D721Med (cell line): ENCODE results near the gene HSD17B4.

Experiments
- DNase-seq: peaks from one replicate; pipeline ENCODE4 v3.0.0; 2011; ENCODE audit warnings: low spot score; ENCODE audit not compliant: insufficient read length
- FAIRE-seq: peaks from 2 replicates; lab custom pipeline; 2011; peaks lifted over from hg19 to GRCh38; lab: Jason Lieb, UNC
- TF ChIP-seq, protein P1 (sequence below): IDR thresholded peaks from 2 replicates; pipeline ENCODE4 v1.5.1; 2012; ENCODE audit warnings: mild to moderate bottlenecking, control low read depth; ENCODE audit not compliant: insufficient read depth; ENCODE audit errors: missing control alignments

HSD17B4 gene, protein sequence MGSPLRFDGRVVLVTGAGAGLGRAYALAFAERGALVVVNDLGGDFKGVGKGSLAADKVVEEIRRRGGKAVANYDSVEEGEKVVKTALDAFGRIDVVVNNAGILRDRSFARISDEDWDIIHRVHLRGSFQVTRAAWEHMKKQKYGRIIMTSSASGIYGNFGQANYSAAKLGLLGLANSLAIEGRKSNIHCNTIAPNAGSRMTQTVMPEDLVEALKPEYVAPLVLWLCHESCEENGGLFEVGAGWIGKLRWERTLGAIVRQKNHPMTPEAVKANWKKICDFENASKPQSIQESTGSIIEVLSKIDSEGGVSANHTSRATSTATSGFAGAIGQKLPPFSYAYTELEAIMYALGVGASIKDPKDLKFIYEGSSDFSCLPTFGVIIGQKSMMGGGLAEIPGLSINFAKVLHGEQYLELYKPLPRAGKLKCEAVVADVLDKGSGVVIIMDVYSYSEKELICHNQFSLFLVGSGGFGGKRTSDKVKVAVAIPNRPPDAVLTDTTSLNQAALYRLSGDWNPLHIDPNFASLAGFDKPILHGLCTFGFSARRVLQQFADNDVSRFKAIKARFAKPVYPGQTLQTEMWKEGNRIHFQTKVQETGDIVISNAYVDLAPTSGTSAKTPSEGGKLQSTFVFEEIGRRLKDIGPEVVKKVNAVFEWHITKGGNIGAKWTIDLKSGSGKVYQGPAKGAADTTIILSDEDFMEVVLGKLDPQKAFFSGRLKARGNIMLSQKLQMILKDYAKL

DNA sequence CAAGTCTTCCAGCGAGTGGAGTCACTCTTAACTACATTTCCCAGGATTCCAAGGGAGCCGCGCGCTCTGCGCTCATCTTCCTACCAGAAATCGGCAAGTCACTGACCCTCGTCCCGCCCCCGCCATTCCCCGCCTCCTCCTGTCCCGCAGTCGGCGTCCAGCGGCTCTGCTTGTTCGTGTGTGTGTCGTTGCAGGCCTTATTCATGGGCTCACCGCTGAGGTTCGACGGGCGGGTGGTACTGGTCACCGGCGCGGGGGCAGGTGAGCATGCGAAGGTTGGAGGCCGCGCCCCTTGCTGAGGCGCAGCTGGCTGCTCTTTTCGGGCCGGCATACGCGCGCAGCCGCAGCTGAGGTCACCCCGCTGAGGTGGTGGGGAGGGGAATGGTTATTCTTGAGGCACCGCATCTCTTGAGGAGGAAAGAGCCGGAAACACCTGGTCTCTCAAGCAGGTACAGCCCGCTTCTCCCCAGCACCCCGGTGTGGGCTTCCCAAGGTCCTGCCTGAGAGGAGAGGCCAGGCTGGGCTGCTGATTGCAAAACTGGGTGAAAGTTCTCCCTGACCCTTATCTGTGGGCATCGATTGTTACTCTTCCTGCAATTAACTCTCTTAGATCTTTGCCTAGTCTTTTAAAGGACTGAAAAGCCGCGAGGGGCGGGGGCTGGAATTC lies at the start of gene HSD17B4:
TSS of gene HSD17B4 (plus strand) at position 125 of the 667 bp plus-strand sequence. CDS start at position 204, 79 bp downstream.
- FAIRE-seq (no peak), DNase-seq (peak; percentile 42)
- TF ChIP-seq, protein P1, sequence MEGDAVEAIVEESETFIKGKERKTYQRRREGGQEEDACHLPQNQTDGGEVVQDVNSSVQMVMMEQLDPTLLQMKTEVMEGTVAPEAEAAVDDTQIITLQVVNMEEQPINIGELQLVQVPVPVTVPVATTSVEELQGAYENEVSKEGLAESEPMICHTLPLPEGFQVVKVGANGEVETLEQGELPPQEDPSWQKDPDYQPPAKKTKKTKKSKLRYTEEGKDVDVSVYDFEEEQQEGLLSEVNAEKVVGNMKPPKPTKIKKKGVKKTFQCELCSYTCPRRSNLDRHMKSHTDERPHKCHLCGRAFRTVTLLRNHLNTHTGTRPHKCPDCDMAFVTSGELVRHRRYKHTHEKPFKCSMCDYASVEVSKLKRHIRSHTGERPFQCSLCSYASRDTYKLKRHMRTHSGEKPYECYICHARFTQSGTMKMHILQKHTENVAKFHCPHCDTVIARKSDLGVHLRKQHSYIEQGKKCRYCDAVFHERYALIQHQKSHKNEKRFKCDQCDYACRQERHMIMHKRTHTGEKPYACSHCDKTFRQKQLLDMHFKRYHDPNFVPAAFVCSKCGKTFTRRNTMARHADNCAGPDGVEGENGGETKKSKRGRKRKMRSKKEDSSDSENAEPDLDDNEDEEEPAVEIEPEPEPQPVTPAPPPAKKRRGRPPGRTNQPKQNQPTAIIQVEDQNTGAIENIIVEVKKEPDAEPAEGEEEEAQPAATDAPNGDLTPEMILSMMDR = no peak

DNA sequence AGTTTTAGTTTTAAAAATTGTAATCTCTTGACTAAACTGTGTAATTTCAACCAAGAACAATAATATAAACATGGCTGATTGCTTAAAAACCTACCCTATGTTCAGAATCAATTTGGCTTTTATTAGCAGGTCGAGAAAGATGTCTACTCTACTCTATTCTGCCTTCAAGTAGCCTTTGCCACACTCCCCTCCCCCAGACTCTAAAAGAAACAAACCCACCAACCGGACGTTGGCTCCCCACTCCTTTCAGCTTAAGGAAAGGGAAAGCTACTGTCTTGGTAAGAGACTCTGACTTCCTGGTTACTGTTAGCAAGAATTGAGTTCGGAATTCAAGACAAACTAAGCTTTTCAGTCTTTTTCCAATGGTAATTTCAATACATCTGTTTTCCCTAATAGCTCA lies 49.7 kb upstream of the HSD17B4 start:
- no peak for FAIRE-seq
- no peak for DNase-seq
- TF ChIP-seq, protein P1 = no peak

DNA sequence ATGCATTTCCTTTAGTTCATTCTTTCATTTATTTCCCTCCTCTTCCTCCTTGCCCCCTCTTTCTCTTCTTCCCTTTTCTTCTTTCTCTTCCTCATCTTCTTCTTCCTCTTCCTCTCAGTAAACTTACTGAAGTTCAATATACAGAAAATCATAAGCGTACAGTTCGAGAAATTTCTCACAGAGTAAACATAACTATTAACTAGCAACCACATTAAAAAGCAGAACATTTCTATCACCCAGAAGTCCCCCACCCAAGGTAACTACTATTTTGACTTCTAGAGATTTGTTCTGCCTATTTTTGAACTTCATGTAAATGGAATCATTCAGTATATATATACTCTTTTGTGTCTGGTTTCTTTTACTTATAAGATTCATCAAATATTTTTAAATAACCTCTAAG lies 48.3 kb upstream of the HSD17B4 start:
- DNase-seq (no peak), FAIRE-seq (no peak)
- TF ChIP-seq, protein P1 = no peak

DNA sequence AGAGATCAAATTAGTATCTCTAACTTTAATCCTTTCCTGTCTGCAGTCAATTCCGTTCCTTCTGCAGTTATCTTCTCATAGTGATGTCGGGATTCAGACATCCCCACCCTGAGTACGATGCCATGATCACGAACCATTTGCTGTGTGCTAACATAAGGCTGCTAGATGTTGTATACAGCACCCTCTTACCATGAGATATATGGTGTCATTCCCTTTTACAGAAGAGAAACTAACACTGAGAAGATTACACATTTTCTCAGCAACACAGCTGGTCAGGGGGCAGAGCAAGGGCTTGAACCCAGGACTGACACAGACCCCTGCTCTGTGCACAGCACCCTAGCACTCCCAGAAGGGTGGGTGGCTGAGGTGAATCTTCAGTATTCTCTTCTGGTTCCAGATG lies 46.9 kb upstream of the HSD17B4 start:
- no peak for FAIRE-seq
- DNase-seq = no peak
- TF ChIP-seq, protein P1 = no peak

DNA sequence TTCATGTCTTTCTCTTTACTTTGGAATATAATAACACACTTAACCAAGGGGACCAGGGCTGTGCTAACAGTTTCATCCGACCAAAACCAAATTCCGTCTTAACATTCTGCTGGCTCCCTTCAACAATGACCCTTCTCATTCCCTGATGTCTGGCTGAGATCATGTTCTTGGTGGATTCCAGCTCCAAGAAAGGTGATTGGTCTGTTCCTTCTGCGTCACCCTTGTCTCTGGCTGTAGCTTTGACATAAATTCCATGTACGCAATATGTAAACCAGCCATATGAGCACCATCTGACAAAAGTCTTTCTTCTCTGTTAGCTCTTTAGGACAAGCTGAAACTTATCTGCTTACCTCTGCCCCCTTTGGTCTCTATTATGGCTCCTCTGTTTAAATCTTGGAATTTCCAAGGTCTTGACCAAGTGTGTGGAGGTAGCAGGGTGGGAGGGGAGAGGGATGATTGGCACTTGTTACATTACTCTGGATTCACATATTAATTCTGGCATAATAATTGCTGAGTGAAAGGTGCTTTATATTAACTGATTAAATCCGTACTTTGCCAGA lies 45.7 kb upstream of the HSD17B4 start:
- TF ChIP-seq, protein P1 = no peak
- DNase-seq = no peak
- no peak for FAIRE-seq

DNA sequence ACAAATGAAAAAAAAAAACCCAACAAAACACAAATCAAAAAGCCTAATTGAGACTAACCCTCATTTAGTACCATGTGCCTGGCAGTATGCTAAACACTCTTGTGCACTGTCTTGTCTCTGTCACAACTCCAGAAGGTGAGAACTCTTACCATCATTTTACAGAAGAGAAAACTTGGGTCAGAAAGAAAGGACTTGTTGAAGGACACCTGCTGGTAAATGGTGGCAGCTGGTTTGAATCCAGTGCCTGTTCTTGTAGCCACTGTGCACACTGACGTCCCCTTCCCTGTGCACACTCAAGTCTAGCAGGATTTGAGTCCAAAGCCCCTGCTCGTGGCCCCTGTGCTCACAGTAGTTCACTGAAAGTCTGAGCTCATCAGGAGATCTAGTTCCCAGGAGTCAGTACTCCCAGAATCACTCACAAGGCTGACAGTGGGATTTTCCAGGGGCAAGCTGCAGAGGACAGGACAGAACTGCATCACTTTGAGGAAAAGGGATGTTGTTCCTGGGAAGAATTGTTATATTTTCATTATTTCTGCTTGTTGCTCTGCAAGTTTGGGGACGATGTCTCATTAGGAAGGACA lies 43.0 kb upstream of the HSD17B4 start:
- FAIRE-seq (no peak), DNase-seq (no peak)
- TF ChIP-seq, protein P1 = no peak
